Activated CD4-positive, alpha-beta T cell treated with anti-CD3 and anti-CD28 coated beads, Interleukin-2, amount 50 U/mL, for 4 hours (primary cell): Measurements from ENCODE around the gene PROSER3.

Source experiments
- DNase-seq, 2 experiments: peaks; one replicate each; pipeline ENCODE4 v3.0.0-alpha.2; 2020

The PROSER3 gene

GRCh38 chr19:35739275-35740107 lies 18.5 kb upstream of the PROSER3 start:
- DNase-seq: no peak

GRCh38 chr19:35740108-35740422 lies 17.9 kb upstream of the PROSER3 start:
- no peak for DNase-seq

GRCh38 chr19:35740423-35741202 lies 17.4 kb upstream of the PROSER3 start:
- peak; percentile 91 to 92 for DNase-seq

GRCh38 chr19:35741203-35741515 lies 16.8 kb upstream of the PROSER3 start:
- DNase-seq: no peak

- DNase-seq: peak; percentile 54 to 68
Observed at GRCh38 chr19:35742121-35742724, 15.8 kb upstream of the PROSER3 start, which contains the start of gene IGFLR1. IGFLR1 (minus strand) TSS chr19:35742452; CDS start chr19:35741180, 1,272 bp downstream.

GRCh38 chr19:35743640-35744429 lies 14.1 kb upstream of the PROSER3 start:
- no peak for DNase-seq

GRCh38 chr19:35744430-35745327 lies 13.3 kb upstream of the PROSER3 start:
- DNase-seq: peak; percentile 92

GRCh38 chr19:35745328-35746086 lies 12.5 kb upstream of the PROSER3 start, which contains the start of the genes PSENEN and U2AF1L4:
PSENEN (plus strand) TSS chr19:35745651; CDS start chr19:35745931, 280 bp downstream.
U2AF1L4 (minus strand) TSS chr19:35745418; CDS start chr19:35745391, 27 bp downstream.
- peak; percentile 92 to 94 for DNase-seq

GRCh38 chr19:35746087-35746462 lies 11.9 kb upstream of the PROSER3 start:
- no peak for DNase-seq

GRCh38 chr19:35746531-35746930 lies 11.4 kb upstream of the PROSER3 start:
- DNase-seq: no peak

GRCh38 chr19:35748106-35749020 lies 9.6 kb upstream of the PROSER3 start, which contains the start of gene LIN37:
LIN37 (plus strand) TSS chr19:35748576; CDS start chr19:35748725, 149 bp downstream.
- peak; percentile 98 for DNase-seq

- no peak for DNase-seq
Observed at GRCh38 chr19:35750167-35750566, 7.8 kb upstream of the PROSER3 start.

GRCh38 chr19:35751839-35752745 lies 5.9 kb upstream of the PROSER3 start:
- DNase-seq: no peak

GRCh38 chr19:35752746-35753350 lies 5.1 kb upstream of the PROSER3 start:
- DNase-seq: no peak

GRCh38 chr19:35753634-35754369 lies 4.2 kb upstream of the PROSER3 start:
- DNase-seq: no peak

- no peak for DNase-seq
Observed at GRCh38 chr19:35754370-35755130, 3.4 kb upstream of the PROSER3 start.
